GM13976 (cell line): ENCODE measurements around the gene ITPR1.

Source experiments
- DNase-seq: peaks from one replicate; pipeline ENCODE4 v3.0.0; 2012; ENCODE audit warnings: low spot score
- CTCF ChIP-seq: IDR thresholded peaks from 2 replicates; pipeline ENCODE4 v1.5.1; 2012; ENCODE audit warnings: borderline replicate concordance, mild to moderate bottlenecking; ENCODE audit not compliant: insufficient read depth; ENCODE audit errors: extremely low read depth, missing control alignments, control extremely low read depth
- in situ Hi-C: fragments of 300-500 bp; cut with MboI; formaldehyde crosslinking; loops from one replicate; pipeline ENCODE4 v1.12.0; 2022; ENCODE audit warnings: low sequenced_read_pairs, mixed read lengths, inconsistent platforms; ENCODE audit not compliant: unreplicated experiment

ITPR1 gene

GRCh38 chr3:4729061-4729973 is 236.2 kb downstream of the ITPR1 start:
- DNase-seq = no peak
- no peak for TF ChIP-seq CTCF
- in situ Hi-C loops = loop anchor here (10.0 kb wide), 1 partner anchor 245 kb away; the partner anchor contains the start of gene BHLHE40

GRCh38 chr3:4730719-4731118 is 237.6 kb downstream of the ITPR1 start:
- in situ Hi-C loops = no loop called here
- DNase-seq = no peak
- TF ChIP-seq CTCF = no peak

GRCh38 chr3:4731543-4732111 is 238.5 kb downstream of the ITPR1 start:
- in situ Hi-C loops = no loop called here
- TF ChIP-seq CTCF = no peak
- no peak for DNase-seq

- in situ Hi-C loops = no loop called here
- no peak for DNase-seq
- TF ChIP-seq CTCF = no peak
Measured at GRCh38 chr3:4732925-4733324, 239.8 kb downstream of the ITPR1 start.

GRCh38 chr3:4734454-4734853 is 241.3 kb downstream of the ITPR1 start:
- TF ChIP-seq CTCF = no peak
- DNase-seq = no peak
- in situ Hi-C loops = no loop called here

- no peak for TF ChIP-seq CTCF
- no peak for DNase-seq
- in situ Hi-C loops = no loop called here
Measured at GRCh38 chr3:4735243-4735642, 242.1 kb downstream of the ITPR1 start.
